RWPE2 (cell line): Measurements from ENCODE around the gene THUMPD2.

Source experiments
- ATAC-seq: fragments of 200-7000 bp; cut with Tn5 transposase; 3 replicates; pipeline ENCODE4 v1.9.1; 2021; ENCODE audit warnings: low read depth
- DNase-seq: peaks from one replicate; pipeline ENCODE4 v3.0.0-alpha.2; 2020; ENCODE audit warnings: low spot score
- H3K27ac ChIP-seq: fragments of 450-650 bp; 2 replicates; pipeline ENCODE4 v1.5.1; 2017; ENCODE audit warnings: mild to moderate bottlenecking; ENCODE audit not compliant: poor library complexity, severe bottlenecking
- H3K27me3 ChIP-seq: fragments of 250-450 bp; sonication (Bioruptor Pico); 2 replicates; pipeline ENCODE4 v1.5.1; 2021; ENCODE audit warnings: mild to moderate bottlenecking, moderate library complexity; ENCODE audit not compliant: insufficient read depth, poor library complexity, severe bottlenecking
- H3K36me3 ChIP-seq: fragments of 250-450 bp; sonication (Bioruptor Pico); 2 replicates; pipeline ENCODE4 v1.5.1; 2020; ENCODE audit warnings: low read depth, mild to moderate bottlenecking, moderate library complexity
- H3K4me1 ChIP-seq: fragments of 250-450 bp; sonication (Bioruptor Pico); 2 replicates; pipeline ENCODE4 v1.5.1; 2021; ENCODE audit warnings: mild to moderate bottlenecking, moderate library complexity; ENCODE audit not compliant: insufficient read depth, poor library complexity, severe bottlenecking
- H3K4me3 ChIP-seq: fragments of 250-450 bp; sonication (Bioruptor Pico); 2 replicates; pipeline ENCODE4 v1.5.1; 2021; ENCODE audit warnings: mild to moderate bottlenecking, moderate library complexity; ENCODE audit not compliant: severe bottlenecking
- H3K9me3 ChIP-seq: fragments of 250-450 bp; sonication (Bioruptor Pico); 2 replicates; pipeline ENCODE4 v1.5.1; 2021; ENCODE audit warnings: mild to moderate bottlenecking, moderate library complexity; ENCODE audit not compliant: severe bottlenecking
- CTCF ChIP-seq: fragments of 450-650 bp; IDR thresholded peaks from one replicate; pipeline ENCODE4 v1.5.1; 2017; ENCODE audit warnings: mild to moderate bottlenecking, moderate library complexity; ENCODE audit not compliant: poor library complexity, severe bottlenecking

Gene THUMPD2

GRCh38 chr2:39717067-39717466, 62.0 kb downstream of the THUMPD2 start:
- Histone ChIP-seq H3K27ac (no peak overlapping the region), H3K4me3 (no peak overlapping the region), H3K9me3 (no peaks in the 10 kb centered on the region), H3K4me1 (no peaks in the 10 kb centered on the region), H3K27me3 (no peaks in the 10 kb centered on the region), H3K36me3 (no peaks in the 10 kb centered on the region)
- no peak for DNase-seq
- ATAC-seq, result no peak
- no peak for TF ChIP-seq CTCF

- H3K4me1 ChIP-seq, result no peaks in the 10 kb centered on the region
- no peak for TF ChIP-seq CTCF
- DNase-seq, result no peak
- H3K9me3 ChIP-seq, result no peaks in the 10 kb centered on the region
- no peak overlapping the region for H3K4me3 ChIP-seq
- ATAC-seq, result no peak
- no peak overlapping the region for H3K27ac ChIP-seq
- H3K36me3 ChIP-seq, result no peaks in the 10 kb centered on the region
- H3K27me3 ChIP-seq, result no peaks in the 10 kb centered on the region
Observed at GRCh38 chr2:39715822-39716221, 63.2 kb downstream of the THUMPD2 start.

- H3K27ac ChIP-seq, result no peak overlapping the region
- DNase-seq (no peak), ATAC-seq (no peak)
- H3K9me3 ChIP-seq, result no peaks in the 10 kb centered on the region
- H3K4me1 ChIP-seq, result no peaks in the 10 kb centered on the region
- no peaks in the 10 kb centered on the region for H3K27me3 ChIP-seq
- no peak for TF ChIP-seq CTCF
- H3K4me3 ChIP-seq, result no peak overlapping the region
- H3K36me3 ChIP-seq, result no peaks in the 10 kb centered on the region
Observed at GRCh38 chr2:39715095-39715494, 64.0 kb downstream of the THUMPD2 start.

GRCh38 chr2:39712953-39713352, 66.1 kb downstream of the THUMPD2 start:
- ATAC-seq (no peak), DNase-seq (no peak)
- H3K4me1 ChIP-seq, result no peaks in the 10 kb centered on the region

GRCh38 chr2:39710807-39711206, 68.3 kb downstream of the THUMPD2 start:
- TF ChIP-seq CTCF, result no peak
- DNase-seq (no peak), ATAC-seq (no peak)
- no peak overlapping the region for H3K4me3 ChIP-seq
- H3K36me3 ChIP-seq, result no peaks in the 10 kb centered on the region
- H3K9me3 ChIP-seq, result no peaks in the 10 kb centered on the region
- no peaks in the 10 kb centered on the region for H3K4me1 ChIP-seq
- no peaks in the 10 kb centered on the region for H3K27me3 ChIP-seq
- no peak overlapping the region for H3K27ac ChIP-seq

More at GRCh38 chr2:39712953-39713352, 66.1 kb downstream of the THUMPD2 start:
- H3K9me3 ChIP-seq, result no peaks in the 10 kb centered on the region
- no peaks in the 10 kb centered on the region for H3K27me3 ChIP-seq
- H3K36me3 ChIP-seq, result no peaks in the 10 kb centered on the region
- TF ChIP-seq CTCF, result no peak
- H3K4me3 ChIP-seq, result no peak overlapping the region
- H3K27ac ChIP-seq, result no peak overlapping the region
